T-helper 1 cell (primary cell): ENCODE results near the gene PPP1CC.

Experiments used
- DNase-seq, 5 donors: peaks; one replicate each; pipeline ENCODE4 v3.0.0-alpha.2; 2012 to 2020

PPP1CC gene

DNA sequence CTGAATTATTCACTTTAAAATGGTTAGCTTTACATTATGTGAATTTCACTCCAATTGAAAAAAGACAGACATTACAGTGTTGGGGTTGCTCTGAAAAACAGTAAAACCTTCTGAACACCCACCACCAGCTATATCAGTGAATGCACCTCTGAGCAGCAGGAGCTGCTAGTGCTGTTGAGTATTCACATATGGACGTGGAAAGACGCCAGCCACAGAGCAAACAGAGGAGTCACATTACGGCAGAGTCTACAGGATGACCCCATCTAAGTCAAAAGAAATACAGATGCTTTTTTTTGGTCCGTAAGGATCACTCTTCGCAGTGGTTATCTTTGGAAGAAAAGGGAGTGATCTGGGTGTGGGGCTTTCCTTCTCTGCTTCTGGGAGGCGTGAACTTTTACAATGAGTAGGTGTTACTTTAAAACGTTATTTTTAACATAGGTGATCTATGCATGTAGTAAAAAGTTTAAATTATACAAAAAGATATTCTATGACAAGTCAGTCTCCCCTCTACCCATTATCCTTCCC is 58.3 kb downstream of the PPP1CC start:
- no peak for DNase-seq

- DNase-seq: no peak
Measured at GRCh38 chr12:110683888-110684287, 58.8 kb downstream of the PPP1CC start.

DNA sequence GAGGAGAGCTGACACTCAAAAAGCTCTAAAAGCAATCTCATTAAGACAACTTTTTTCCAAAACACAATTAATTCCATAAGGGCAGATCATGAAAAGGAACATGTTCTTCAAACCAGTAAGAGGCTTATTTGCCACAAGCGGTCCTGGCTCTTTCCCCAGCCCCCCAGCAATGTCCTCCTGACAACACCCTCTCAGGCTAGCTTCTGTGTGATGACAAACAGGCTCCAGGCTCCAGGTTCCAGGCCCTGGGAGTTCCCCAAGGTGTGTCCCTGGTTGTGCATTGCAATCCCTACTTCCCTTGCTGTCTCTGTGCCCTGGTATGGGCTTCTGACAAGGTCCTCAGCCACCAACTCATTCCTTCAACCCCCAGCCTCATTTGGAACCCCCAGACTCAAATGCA is 62.7 kb downstream of the PPP1CC start:
- no peak for DNase-seq

- no peak for DNase-seq
Measured at GRCh38 chr12:110679201-110679600, 63.5 kb downstream of the PPP1CC start.

GRCh38 chr12:110677982-110678381 is 64.7 kb downstream of the PPP1CC start:
- no peak for DNase-seq

GRCh38 chr12:110677206-110677911 is 65.3 kb downstream of the PPP1CC start:
- DNase-seq: no peak

GRCh38 chr12:110676171-110676570 is 66.5 kb downstream of the PPP1CC start:
- no peak for DNase-seq

DNA sequence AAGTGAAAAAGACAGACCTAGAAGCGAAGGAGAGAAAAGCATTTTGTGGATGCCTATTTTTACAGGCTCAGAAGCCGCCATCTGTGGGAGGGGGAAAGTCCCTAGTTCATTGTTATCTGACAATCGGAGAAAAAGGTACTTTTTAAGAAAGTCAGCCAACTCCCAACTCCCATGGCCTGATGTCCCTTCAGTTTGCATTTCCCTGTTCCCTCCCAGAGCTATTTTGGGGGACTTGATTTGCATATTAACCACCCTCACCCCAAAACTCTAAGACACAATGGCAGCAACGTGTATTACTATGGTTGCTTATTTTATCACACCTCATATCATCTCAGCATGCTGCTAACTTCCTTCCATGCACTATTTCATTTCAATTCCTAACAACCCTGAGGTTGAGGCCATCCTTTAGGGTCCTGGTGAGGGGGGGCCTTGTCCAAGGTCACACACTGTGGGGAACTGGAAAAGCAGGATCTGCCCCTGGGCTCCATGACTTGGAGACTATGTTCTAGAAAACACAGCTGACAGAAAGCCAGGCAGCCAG is 72.5 kb downstream of the PPP1CC start:
- peak in 1 of 5 donors; percentile 17 for DNase-seq
